Activated CD4-positive, alpha-beta T cell treated with anti-CD3 and anti-CD28 coated beads, Interleukin-2, amount 50 U/mL, for 24 hours (primary cell): ENCODE measurements around the gene KRTAP10-8.
"Not testable (repeated sequence)": the region's sequence is repeated elsewhere in the genome, so short reads cannot be mapped to it uniquely, and the experiment has no call there.

Experiments used
- DNase-seq, 2 donors: peaks; one replicate each; pipeline ENCODE4 v3.0.0-alpha.2; 2020; ENCODE audit warnings: low read depth in 1 of 2, low spot score in 1 of 2

Gene KRTAP10-8

GRCh38 chr21:44612029-44612486 is at the start of gene KRTAP10-8:
Gene KRTAP10-8, plus strand, starts transcription at chr21:44612079. Its CDS starts 22 bp downstream, at chr21:44612101.
- DNase-seq, result no peak

GRCh38 chr21:44564099-44564498 is 47.8 kb upstream of the KRTAP10-8 start:
- DNase-seq, result no peak

- DNase-seq, result no peak
Observed at GRCh38 chr21:44564886-44565598, 46.8 kb upstream of the KRTAP10-8 start.

GRCh38 chr21:44566403-44566802 is 45.5 kb upstream of the KRTAP10-8 start:
- no peak for DNase-seq

GRCh38 chr21:44567481-44568171 is 44.3 kb upstream of the KRTAP10-8 start:
- no peak for DNase-seq

GRCh38 chr21:44568261-44568660 is 43.6 kb upstream of the KRTAP10-8 start:
- DNase-seq, result no peak

- no peak for DNase-seq
Observed at GRCh38 chr21:44568667-44569556, 43.0 kb upstream of the KRTAP10-8 start.

- DNase-seq, result no peak
Observed at GRCh38 chr21:44569861-44570517, 41.9 kb upstream of the KRTAP10-8 start.

- no peak for DNase-seq
Observed at GRCh38 chr21:44571296-44571695, 40.6 kb upstream of the KRTAP10-8 start.

- DNase-seq, result no peak
Observed at GRCh38 chr21:44571844-44572782, 39.8 kb upstream of the KRTAP10-8 start.

GRCh38 chr21:44572959-44573583 is 38.8 kb upstream of the KRTAP10-8 start:
- no peak for DNase-seq

- DNase-seq, result not testable (repeated sequence)
Observed at GRCh38 chr21:44573630-44574456, 38.0 kb upstream of the KRTAP10-8 start, which contains the start of gene KRTAP10-4. Gene KRTAP10-4, plus strand, starts transcription at chr21:44573729. Its CDS starts 30 bp downstream, at chr21:44573759.

GRCh38 chr21:44574457-44575306 is 37.2 kb upstream of the KRTAP10-8 start:
- no peak for DNase-seq

- no peak for DNase-seq
Observed at GRCh38 chr21:44575307-44576024, 36.4 kb upstream of the KRTAP10-8 start.

GRCh38 chr21:44576025-44576420 is 35.9 kb upstream of the KRTAP10-8 start:
- no peak for DNase-seq

GRCh38 chr21:44578371-44579055 is 33.4 kb upstream of the KRTAP10-8 start:
- DNase-seq, result no peak
